ENCODE measurements around the gene EPB41L5. TPM values are rescaled to one million over a fixed set of nuclear protein-coding genes. Genes with fewer than 3 reads are reported as not detected.

The EPB41L5 gene
- total and polyA plus RNA-seq, 10 of the 15 experiments (the other 5 are each of a cell fraction or from before 2014, with no cell fraction given): 2.1 to 20.4 (median 8.2) TPM

DNA sequence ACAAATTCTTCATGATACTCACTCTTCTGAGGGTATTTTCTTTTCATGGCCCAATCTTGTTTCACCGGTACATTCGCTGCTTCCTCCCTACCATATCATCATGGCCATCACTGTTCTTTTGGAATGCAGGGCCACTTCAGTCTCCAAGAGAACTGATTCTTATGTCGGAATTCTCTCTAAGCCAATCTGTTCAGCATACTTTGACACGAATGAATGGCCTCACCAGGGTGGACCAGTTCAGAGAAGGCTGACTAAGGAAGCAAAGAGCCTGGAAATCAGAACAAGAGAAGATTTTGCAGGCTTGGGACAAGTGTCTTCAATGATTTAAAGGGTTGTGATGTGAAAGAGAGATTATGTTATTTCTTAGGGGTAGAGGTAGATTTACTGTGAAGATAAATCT, 5.0 kb upstream of the EPB41L5 start:
- no peaks in the 10 kb centered on the region for H3K36me3 ChIP-seq (ENCODE audit: control insufficient read depth in 2 of 2, insufficient read depth in 2 of 2, low read length in 1 of 2)
- no peaks in the 10 kb centered on the region for H3K79me2 ChIP-seq (ENCODE audit: control insufficient read depth, insufficient read depth, low read length)
- H3K27me3 ChIP-seq (replicated peaks in 1 of 2; ENCODE audit: control insufficient read depth in 2 of 2, insufficient read depth in 2 of 2, low read length in 1 of 2): no peaks in the 10 kb centered on the region
- WGBS (ENCODE audit: insufficient coverage, insufficient replicate concordance, low lambda C conversion rate, missing lambda C conversion rate): 94% methylated on average over 4 of the region's 4 CpGs
- H2AFZ ChIP-seq (ENCODE audit: control insufficient read depth, low read depth, low read length): no peak overlapping the region
- H3K9me3 ChIP-seq (replicated peaks; ENCODE audit: control insufficient read depth, insufficient read depth, low read length): no peaks in the 10 kb centered on the region
- RAD21 ChIA-PET (ENCODE audit: unreplicated experiment): no interaction called here
- no peak overlapping the region for H3K4me3 ChIP-seq
- intact Hi-C loops (cut with micrococcal nuclease; ENCODE audit: unreplicated experiment): loop anchor here (2.0 to 5.0 kb wide), 3 partner anchors 249 to 306 kb away; partner anchors contain the start of gene PTPN4
- no peak overlapping the region for H3K4me2 ChIP-seq (ENCODE audit: control insufficient read depth, insufficient read depth)
- no peak overlapping the region for H3K9ac ChIP-seq (ENCODE audit: control insufficient read depth, insufficient read depth, low read length)
- in situ Hi-C loops (cut with MboI): no loop called here
- SMC1A ChIA-PET (ENCODE audit: uncharacterized antibody, unreplicated experiment): no interaction called here
- no TSS peak for BruUV-seq (replicated peaks)
- H3K4me1 ChIP-seq (ENCODE audit: control insufficient read depth, insufficient read depth, low read length): peaks cover 15% of the 10 kb centered on the region
- ATAC-seq: no peak
- CTCF ChIA-PET: interaction anchor here (1.1 kb wide), 1 partner anchor 167 kb away, joined by 5 read pairs; no protein-coding TSS in a partner anchor
- FAIRE-seq: no peak
- POLR2A ChIA-PET: no interaction called here
- no peaks in the 10 kb centered on the region for H4K20me1 ChIP-seq (ENCODE audit: control insufficient read depth, insufficient read depth)
- DNase-seq (ENCODE audit: low read depth, low spot score): no peak
- TF ChIP-seq, protein P1, sequence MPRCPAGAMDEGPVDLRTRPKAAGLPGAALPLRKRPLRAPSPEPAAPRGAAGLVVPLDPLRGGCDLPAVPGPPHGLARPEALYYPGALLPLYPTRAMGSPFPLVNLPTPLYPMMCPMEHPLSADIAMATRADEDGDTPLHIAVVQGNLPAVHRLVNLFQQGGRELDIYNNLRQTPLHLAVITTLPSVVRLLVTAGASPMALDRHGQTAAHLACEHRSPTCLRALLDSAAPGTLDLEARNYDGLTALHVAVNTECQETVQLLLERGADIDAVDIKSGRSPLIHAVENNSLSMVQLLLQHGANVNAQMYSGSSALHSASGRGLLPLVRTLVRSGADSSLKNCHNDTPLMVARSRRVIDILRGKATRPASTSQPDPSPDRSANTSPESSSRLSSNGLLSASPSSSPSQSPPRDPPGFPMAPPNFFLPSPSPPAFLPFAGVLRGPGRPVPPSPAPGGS (IDR thresholded peaks at IDR 0.05; ENCODE audit: borderline replicate concordance, insufficient read depth, low read depth, low read length, poor library complexity, severe bottlenecking): no peak
- TF ChIP-seq EZH2 (IDR thresholded peaks at IDR 0.05; ENCODE audit: borderline replicate concordance, control insufficient read depth, low read depth, low read length): no peak
- TF ChIP-seq, protein P2, sequence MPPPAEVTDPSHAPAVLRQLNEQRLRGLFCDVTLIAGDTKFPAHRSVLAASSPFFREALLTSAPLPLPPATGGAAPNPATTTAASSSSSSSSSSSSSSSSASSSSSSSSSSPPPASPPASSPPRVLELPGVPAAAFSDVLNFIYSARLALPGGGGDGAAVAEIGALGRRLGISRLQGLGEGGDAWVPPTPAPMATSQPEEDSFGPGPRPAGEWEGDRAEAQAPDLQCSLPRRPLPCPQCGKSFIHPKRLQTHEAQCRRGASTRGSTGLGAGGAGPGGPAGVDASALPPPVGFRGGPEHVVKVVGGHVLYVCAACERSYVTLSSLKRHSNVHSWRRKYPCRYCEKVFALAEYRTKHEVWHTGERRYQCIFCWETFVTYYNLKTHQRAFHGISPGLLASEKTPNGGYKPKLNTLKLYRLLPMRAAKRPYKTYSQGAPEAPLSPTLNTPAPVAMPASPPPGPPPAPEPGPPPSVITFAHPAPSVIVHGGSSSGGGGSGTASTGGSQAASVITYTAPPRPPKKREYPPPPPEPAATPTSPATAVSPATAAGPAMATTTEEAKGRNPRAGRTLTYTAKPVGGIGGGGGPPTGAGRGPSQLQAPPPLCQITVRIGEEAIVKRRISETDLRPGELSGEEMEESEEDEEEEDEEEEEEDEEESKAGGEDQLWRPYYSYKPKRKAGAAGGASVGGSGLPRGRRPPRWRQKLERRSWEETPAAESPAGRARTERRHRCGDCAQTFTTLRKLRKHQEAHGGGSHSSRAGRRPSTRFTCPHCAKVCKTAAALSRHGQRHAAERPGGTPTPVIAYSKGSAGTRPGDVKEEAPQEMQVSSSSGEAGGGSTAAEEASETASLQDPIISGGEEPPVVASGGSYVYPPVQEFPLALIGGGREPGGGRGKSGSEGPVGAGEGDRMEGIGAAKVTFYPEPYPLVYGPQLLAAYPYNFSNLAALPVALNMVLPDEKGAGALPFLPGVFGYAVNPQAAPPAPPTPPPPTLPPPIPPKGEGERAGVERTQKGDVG (CRISPR knock-in tag; IDR thresholded peaks at IDR 0.05): no peak
- no peak overlapping the region for H3K27ac ChIP-seq (ENCODE audit: control insufficient read depth, insufficient read depth)

Data from GM12878 (cell line).